HepG2 (cell line): ENCODE data around the gene RHBDD3. TPM values are rescaled to one million over a fixed set of nuclear protein-coding genes. Genes with fewer than 3 reads are reported as not detected.
A peak's percentile ranks its signal among the peaks of the same experiment; 100 is the strongest.

Experiments
- ATAC-seq: fragments of 200-7000 bp; cut with Tn5 transposase; 3 replicates; pipeline ENCODE4 v1.9.1; 2020; ENCODE audit warnings: mild to moderate bottlenecking, moderate library complexity
- BruUV-seq: library from RNA; stranded (reverse); fragments of 400-500 nt; replicated peaks from 2 replicates; lab custom pipeline; 2021; lab: Mats Ljungman, UMichigan
- CTCF ChIA-PET: fragments of 300-600 bp; formaldehyde crosslinking; extraction: SDS; loops from one replicate; lab custom pipeline; 2021; ENCODE audit warnings: low total read pairs, inconsistent platforms, low intra/inter-chr PET ratio; lab: Yijun Ruan, JAX
- POLR2A ChIA-PET: fragments of 350-600 bp; sonication (Branson Sonifier 250); formaldehyde crosslinking; loops from one replicate; lab custom pipeline; 2020; ENCODE audit warnings: antibody characterized with exemption, inconsistent platforms; lab: Yijun Ruan, JAX
- DNase-seq: peaks from one replicate; pipeline ENCODE4 v3.0.0-alpha.2; 2015; ENCODE audit warnings: low spot score
- FAIRE-seq: peaks from 3 replicates; lab custom pipeline; 2011; peaks lifted over from hg19 to GRCh38; lab: Jason Lieb, UNC
- H2AFZ ChIP-seq: one replicate; pipeline ENCODE4 v1.6.1; 2011; ENCODE audit warnings: low read length, inconsistent platforms
- H3K27ac ChIP-seq: fragments of 300-600 bp; 3 replicates; pipeline ENCODE4 v1.8.0; 2011; ENCODE audit warnings: mixed run types, mild to moderate bottlenecking, mixed read lengths, low read length, inconsistent platforms; ENCODE audit not compliant: insufficient read depth; ENCODE audit errors: extremely low read length
- H3K27me3 ChIP-seq, 2 experiments: fragments of 200-600 bp in 1 of 2; 2 replicates in 1 of 2; 3 replicates in 1 of 2; pipeline versions ENCODE4 v1.6.0 to v1.8.0; 2011; ENCODE audit warnings: low read length in 2 of 2, mild to moderate bottlenecking in 2 of 2, moderate library complexity in 2 of 2, inconsistent platforms in 1 of 2; ENCODE audit not compliant: insufficient read depth in 2 of 2, control insufficient read depth in 1 of 2
- H3K36me3 ChIP-seq, 2 experiments: fragments of 200-600 bp in 1 of 2; replicated peaks in 1 of 2; 2 replicates in 1 of 2; 3 replicates in 1 of 2; pipeline versions ENCODE4 v1.5.1 to v1.8.0; 2011; ENCODE audit warnings: low read length in 2 of 2, inconsistent platforms in 1 of 2; ENCODE audit not compliant: insufficient read depth in 2 of 2, control insufficient read depth in 1 of 2
- H3K4me1 ChIP-seq: 2 replicates; pipeline ENCODE4 v1.5.1; 2012; ENCODE audit warnings: low read length, inconsistent platforms; ENCODE audit not compliant: insufficient read depth
- H3K4me2 ChIP-seq: 2 replicates; pipeline ENCODE4 v1.6.0; 2011; ENCODE audit warnings: low read depth, low read length, inconsistent platforms
- H3K4me3 ChIP-seq, 3 experiments: fragments of 200-600 bp in 1 of 3; sonication (generic), shearing (Covaris generic) in 1 of 3; replicated peaks in 1 of 3; 2 replicates each; pipeline ENCODE4 v1.5.1; 2011 to 2016; ENCODE audit warnings: low read length in 3 of 3, inconsistent platforms in 2 of 3, low read depth in 2 of 3, mild to moderate bottlenecking in 2 of 3, control low read depth in 1 of 3, mixed read lengths in 1 of 3; ENCODE audit not compliant: insufficient read depth in 1 of 3
- H3K79me2 ChIP-seq: one replicate; pipeline ENCODE4 v1.6.1; 2011; ENCODE audit warnings: low read length, inconsistent platforms; ENCODE audit not compliant: insufficient read depth
- H3K9ac ChIP-seq: 2 replicates; pipeline ENCODE4 v1.6.0; 2011; ENCODE audit warnings: mild to moderate bottlenecking, low read depth, low read length, inconsistent platforms; ENCODE audit not compliant: insufficient read depth
- H3K9me3 ChIP-seq: 2 replicates; pipeline ENCODE4 v1.5.1; 2012; ENCODE audit warnings: mild to moderate bottlenecking, low read length
- H4K20me1 ChIP-seq: 2 replicates; pipeline ENCODE4 v1.6.0; 2011; ENCODE audit warnings: inconsistent platforms, mild to moderate bottlenecking, low read length, moderate library complexity; ENCODE audit not compliant: insufficient read depth
- BHLHE40 ChIP-seq: IDR thresholded peaks from 2 replicates; pipeline ENCODE4 v1.6.1; 2011; ENCODE audit warnings: low read length, improper control_type of control experiment
- GABPB1 ChIP-seq: IDR thresholded peaks from 2 replicates; pipeline ENCODE4 v1.6.1; 2016; ENCODE audit warnings: mild to moderate bottlenecking, missing genetic modification reagents, moderate library complexity, missing compliant biosample characterization
- HOXD1 ChIP-seq: sonication (generic); formaldehyde crosslinking; IDR thresholded peaks from 2 replicates; pipeline ENCODE4 v1.5.0; 2020; ENCODE audit warnings: missing genetic modification reagents
- NR3C1 ChIP-seq: sonication (generic); formaldehyde crosslinking; IDR thresholded peaks from 2 replicates; pipeline ENCODE4 v1.4.0; 2020; ENCODE audit warnings: missing genetic modification reagents
- U2AF1 ChIP-seq: fragments of 200-400 bp; formaldehyde crosslinking; optimal IDR thresholded peaks from 2 replicates; pipeline ENCODE3; 2017; ENCODE audit warnings: mild to moderate bottlenecking, low read depth, low read length
- ZNF121 ChIP-seq: sonication (generic); formaldehyde crosslinking; IDR thresholded peaks from 2 replicates; pipeline ENCODE4 v1.5.0; 2020; ENCODE audit warnings: mild to moderate bottlenecking, missing genetic modification reagents
- ZNF772 ChIP-seq: sonication (generic); formaldehyde crosslinking; IDR thresholded peaks from 2 replicates; pipeline ENCODE4 v1.5.0; 2020; ENCODE audit warnings: mild to moderate bottlenecking, missing genetic modification reagents
- ZSCAN9 ChIP-seq: IDR thresholded peaks from 2 replicates; pipeline ENCODE4 v1.6.1; 2016; ENCODE audit warnings: borderline replicate concordance
- WGBS: methylation state at CpG from one replicate; pipeline ENCODE4 v1.1.6; 2017; ENCODE audit warnings: low lambda C conversion rate; 5-methylcytosine and 5-hydroxymethylcytosine counted together
- in situ Hi-C: cut with HindIII; loops from 2 replicates; pipeline ENCODE4 v1.10.0; 2017; ENCODE audit warnings: low pct_unique_long_range_greater_than_20kb; ENCODE audit not compliant: extremely low pct_ligation_motif_present
- intact Hi-C: fragments of 100-400 bp; cut with micrococcal nuclease; formaldehyde crosslinking; loops from one replicate; pipeline ENCODE4 v1.10.0; 2022; ENCODE audit not compliant: unreplicated experiment
- polyA plus RNA-seq, 8 experiments: library from polyadenylated mRNA; depleted of rRNA in 3 of 8; stranded (reverse) in 7 of 8; unstranded in 1 of 8; fragments of >200 nt; fragmentation: Illumina TruSeq in 4 of 8; extraction: Trizol in 4 of 8; gene quantifications; 2 replicates each; pipeline versions ENCODE4 v1.2.1 to v1.2.3, GENCODE V29; 2011 to 2016; ENCODE audit warnings: low read depth in 4 of 8, missing spikeins in 1 of 8, mixed read lengths in 1 of 8; ENCODE audit not compliant: insufficient read depth in 1 of 8
- total RNA-seq, 5 experiments: library from RNA; depleted of rRNA; stranded (reverse); fragments of >200 nt; fragmentation: Illumina TruSeq; extraction: Trizol; gene quantifications; 2 replicates each; pipeline ENCODE4 v1.2.3, GENCODE V29; 2016; ENCODE audit warnings: low read depth in 1 of 5
- TF ChIP-seq, protein P1 (sequence below), 2 experiments: fragments of 450-650 bp in 1 of 2; sonication (generic) in 1 of 2; formaldehyde crosslinking in 1 of 2; IDR thresholded peaks; 2 replicates each; pipeline versions ENCODE4 v1.6.1 to v1.8.0; 2016 to 2022; ENCODE audit warnings: antibody characterized with exemption in 1 of 2, mild to moderate bottlenecking in 1 of 2, missing genetic modification reagents in 1 of 2
- TF ChIP-seq, protein P2 (sequence below), 2 experiments: sonication (generic) in 1 of 2; formaldehyde crosslinking in 1 of 2; IDR thresholded peaks; 2 replicates each; pipeline versions ENCODE4 v1.4.0 to v1.6.1; 2018 to 2020; ENCODE audit warnings: missing genetic modification reagents in 2 of 2, borderline replicate concordance in 1 of 2, low read depth in 1 of 2, mild to moderate bottlenecking in 1 of 2, missing biosample characterization in 1 of 2
- TF ChIP-seq, protein P3 (sequence below): sonication (generic); formaldehyde crosslinking; IDR thresholded peaks from 2 replicates; pipeline ENCODE4 v1.8.1; 2023; ENCODE audit warnings: mild to moderate bottlenecking, missing genetic modification reagents

RHBDD3 gene
- total and polyA plus RNA-seq, 2 of the 13 experiments (the other 11 are each of a cell fraction or from before 2014, with no cell fraction given): 12.1 to 26.7 TPM

DNA sequence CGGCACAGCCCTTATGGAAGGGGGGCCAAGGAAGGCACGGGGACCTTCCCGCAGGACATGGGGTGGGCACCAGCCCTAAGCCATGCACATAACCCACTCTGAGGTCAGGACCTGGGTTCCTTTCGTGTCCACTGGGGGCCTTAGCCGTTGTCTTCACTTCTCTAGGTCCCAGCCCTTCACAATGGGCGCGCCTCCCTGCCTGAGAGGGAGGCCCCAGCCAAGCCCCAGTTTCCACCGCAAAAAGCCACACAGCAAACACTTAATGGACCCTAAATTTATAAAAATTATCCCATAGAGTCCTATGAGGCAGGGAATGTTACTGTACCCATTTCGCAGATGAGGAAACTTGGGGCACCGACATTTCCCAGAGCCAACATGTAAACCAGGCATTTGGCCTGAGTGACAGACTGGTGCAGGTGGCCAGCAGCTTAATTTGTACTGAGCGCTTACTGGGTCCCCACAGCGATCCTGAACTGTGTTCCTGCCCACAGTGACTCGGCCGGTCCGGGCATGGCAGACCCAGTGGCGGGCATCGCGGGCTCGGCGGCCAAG lies 39.9 kb upstream of the RHBDD3 start:
- H3K9ac ChIP-seq: peak overlapping the region; percentile 62; the same call in 1 of the 2 replicates
- no peak overlapping the region for H2AFZ ChIP-seq
- H3K9me3 ChIP-seq: no peaks in the 10 kb centered on the region
- H3K36me3 ChIP-seq: no peaks in the 10 kb centered on the region
- WGBS: 88% methylated on average over 6 of the region's 20 CpGs
- no TSS peak for BruUV-seq
- intact Hi-C loops (no loop called here), in situ Hi-C loops (loop anchor here (5.0 kb wide), 1 partner anchor 50 kb away; no protein-coding TSS in a partner anchor)
- H3K4me1 ChIP-seq: peaks cover 66% of the 10 kb centered on the region
- no peak for FAIRE-seq
- H3K27me3 ChIP-seq: no peaks in the 10 kb centered on the region
- ATAC-seq: no peak
- no peak for DNase-seq
- CTCF ChIA-PET: interaction anchor here (2.2 kb wide), 1 partner anchor 52 kb away, joined by 8 read pairs; no protein-coding TSS in a partner anchor
- H3K4me3 ChIP-seq: peak overlapping the region; percentile 74 to 88 (median 83)
- H3K79me2 ChIP-seq: no peaks in the 10 kb centered on the region
- H3K4me2 ChIP-seq: peak overlapping the region; percentile 88
- no peak overlapping the region for H3K27ac ChIP-seq
- no peaks in the 10 kb centered on the region for H4K20me1 ChIP-seq
- POLR2A ChIA-PET: no interaction called here
- TF ChIP-seq NR3C1 (CRISPR knock-in tag) (no peak), ZNF121 (CRISPR knock-in tag) (no peak), GABPB1 (CRISPR knock-in tag) (no peak), BHLHE40 (no peak), ZSCAN9 (CRISPR knock-in tag) (no peak), HOXD1 (no peak), ZNF772 (CRISPR knock-in tag) (no peak), U2AF1 (no peak)
- TF ChIP-seq, protein P1, sequence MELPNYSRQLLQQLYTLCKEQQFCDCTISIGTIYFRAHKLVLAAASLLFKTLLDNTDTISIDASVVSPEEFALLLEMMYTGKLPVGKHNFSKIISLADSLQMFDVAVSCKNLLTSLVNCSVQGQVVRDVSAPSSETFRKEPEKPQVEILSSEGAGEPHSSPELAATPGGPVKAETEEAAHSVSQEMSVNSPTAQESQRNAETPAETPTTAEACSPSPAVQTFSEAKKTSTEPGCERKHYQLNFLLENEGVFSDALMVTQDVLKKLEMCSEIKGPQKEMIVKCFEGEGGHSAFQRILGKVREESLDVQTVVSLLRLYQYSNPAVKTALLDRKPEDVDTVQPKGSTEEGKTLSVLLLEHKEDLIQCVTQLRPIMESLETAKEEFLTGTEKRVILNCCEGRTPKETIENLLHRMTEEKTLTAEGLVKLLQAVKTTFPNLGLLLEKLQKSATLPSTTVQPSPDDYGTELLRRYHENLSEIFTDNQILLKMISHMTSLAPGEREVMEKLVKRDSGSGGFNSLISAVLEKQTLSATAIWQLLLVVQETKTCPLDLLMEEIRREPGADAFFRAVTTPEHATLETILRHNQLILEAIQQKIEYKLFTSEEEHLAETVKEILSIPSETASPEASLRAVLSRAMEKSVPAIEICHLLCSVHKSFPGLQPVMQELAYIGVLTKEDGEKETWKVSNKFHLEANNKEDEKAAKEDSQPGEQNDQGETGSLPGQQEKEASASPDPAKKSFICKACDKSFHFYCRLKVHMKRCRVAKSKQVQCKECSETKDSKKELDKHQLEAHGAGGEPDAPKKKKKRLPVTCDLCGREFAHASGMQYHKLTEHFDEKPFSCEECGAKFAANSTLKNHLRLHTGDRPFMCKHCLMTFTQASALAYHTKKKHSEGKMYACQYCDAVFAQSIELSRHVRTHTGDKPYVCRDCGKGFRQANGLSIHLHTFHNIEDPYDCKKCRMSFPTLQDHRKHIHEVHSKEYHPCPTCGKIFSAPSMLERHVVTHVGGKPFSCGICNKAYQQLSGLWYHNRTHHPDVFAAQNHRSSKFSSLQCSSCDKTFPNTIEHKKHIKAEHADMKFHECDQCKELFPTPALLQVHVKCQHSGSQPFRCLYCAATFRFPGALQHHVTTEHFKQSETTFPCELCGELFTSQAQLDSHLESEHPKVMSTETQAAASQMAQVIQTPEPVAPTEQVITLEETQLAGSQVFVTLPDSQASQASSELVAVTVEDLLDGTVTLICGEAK (IDR thresholded peaks at IDR 0.05): no peak
- TF ChIP-seq, protein P1 (CRISPR knock-in tag; IDR thresholded peaks at IDR 0.05): 0 out of 2 replicates have a peak, but pooled peaks have one; percentile 23
- TF ChIP-seq, protein P2, sequence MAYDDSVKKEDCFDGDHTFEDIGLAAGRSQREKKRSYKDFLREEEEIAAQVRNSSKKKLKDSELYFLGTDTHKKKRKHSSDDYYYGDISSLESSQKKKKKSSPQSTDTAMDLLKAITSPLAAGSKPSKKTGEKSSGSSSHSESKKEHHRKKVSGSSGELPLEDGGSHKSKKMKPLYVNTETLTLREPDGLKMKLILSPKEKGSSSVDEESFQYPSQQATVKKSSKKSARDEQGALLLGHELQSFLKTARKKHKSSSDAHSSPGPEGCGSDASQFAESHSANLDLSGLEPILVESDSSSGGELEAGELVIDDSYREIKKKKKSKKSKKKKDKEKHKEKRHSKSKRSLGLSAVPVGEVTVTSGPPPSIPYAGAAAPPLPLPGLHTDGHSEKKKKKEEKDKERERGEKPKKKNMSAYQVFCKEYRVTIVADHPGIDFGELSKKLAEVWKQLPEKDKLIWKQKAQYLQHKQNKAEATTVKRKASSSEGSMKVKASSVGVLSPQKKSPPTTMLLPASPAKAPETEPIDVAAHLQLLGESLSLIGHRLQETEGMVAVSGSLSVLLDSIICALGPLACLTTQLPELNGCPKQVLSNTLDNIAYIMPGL (CRISPR knock-in tag; IDR thresholded peaks at IDR 0.05; ENCODE audit: borderline replicate concordance in 1 of 2, low read depth in 1 of 2): no peak
- TF ChIP-seq, protein P3, sequence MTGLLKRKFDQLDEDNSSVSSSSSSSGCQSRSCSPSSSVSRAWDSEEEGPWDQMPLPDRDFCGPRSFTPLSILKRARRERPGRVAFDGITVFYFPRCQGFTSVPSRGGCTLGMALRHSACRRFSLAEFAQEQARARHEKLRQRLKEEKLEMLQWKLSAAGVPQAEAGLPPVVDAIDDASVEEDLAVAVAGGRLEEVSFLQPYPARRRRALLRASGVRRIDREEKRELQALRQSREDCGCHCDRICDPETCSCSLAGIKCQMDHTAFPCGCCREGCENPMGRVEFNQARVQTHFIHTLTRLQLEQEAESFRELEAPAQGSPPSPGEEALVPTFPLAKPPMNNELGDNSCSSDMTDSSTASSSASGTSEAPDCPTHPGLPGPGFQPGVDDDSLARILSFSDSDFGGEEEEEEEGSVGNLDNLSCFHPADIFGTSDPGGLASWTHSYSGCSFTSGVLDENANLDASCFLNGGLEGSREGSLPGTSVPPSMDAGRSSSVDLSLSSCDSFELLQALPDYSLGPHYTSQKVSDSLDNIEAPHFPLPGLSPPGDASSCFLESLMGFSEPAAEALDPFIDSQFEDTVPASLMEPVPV: no peak
